K562 (cell line): ENCODE results near the gene CACNG5. TPM values are rescaled to one million over a fixed set of nuclear protein-coding genes. Genes with fewer than 3 reads are reported as not detected.

Experiments used
- ATAC-seq: fragments of 200-7000 bp; cut with Tn5 transposase; 3 replicates; pipeline ENCODE4 v1.9.1; 2020; ENCODE audit warnings: moderate library complexity
- BruUV-seq: library from RNA; stranded (reverse); fragments of 400-500 nt; replicated peaks from 2 replicates; lab custom pipeline; 2021; lab: Mats Ljungman, UMichigan
- CTCF ChIA-PET: fragments of 300-600 bp; formaldehyde crosslinking; extraction: SDS; loops from one replicate; lab custom pipeline; 2021; ENCODE audit warnings: low intra/inter-chr PET ratio; lab: Yijun Ruan, JAX
- POLR2A ChIA-PET: fragments of 300-600, 350-650 bp; sonication (Branson Sonifier 250); formaldehyde crosslinking; extraction: SDS; loops from one replicate; lab custom pipeline; 2021; ENCODE audit warnings: antibody characterized with exemption, inconsistent platforms; lab: Yijun Ruan, JAX
- DNase-seq, 4 experiments: peaks; one replicate each; pipeline versions ENCODE4 v3.0.0 to v3.0.0-alpha.2; 2011 to 2018; ENCODE audit warnings: low spot score in 3 of 4, mixed read lengths in 3 of 4; ENCODE audit errors: extremely low read depth in 1 of 4
- FAIRE-seq: peaks from 2 replicates; lab custom pipeline; 2011; peaks lifted over from hg19 to GRCh38; lab: Jason Lieb, UNC
- H2AFZ ChIP-seq: 2 replicates; pipeline ENCODE4 v1.6.0; 2011; ENCODE audit warnings: low read depth, low read length, control low read depth, inconsistent platforms
- H3K27ac ChIP-seq: fragments of 200-600 bp; 3 replicates; pipeline ENCODE4 v1.8.0; 2011; ENCODE audit warnings: low read depth, mild to moderate bottlenecking, control low read depth, inconsistent platforms, low read length, moderate library complexity, mixed read lengths; ENCODE audit errors: extremely low read depth
- H3K27me3 ChIP-seq, 2 experiments: fragments of 300-600 bp in 1 of 2; 2 replicates in 1 of 2; 3 replicates in 1 of 2; pipeline versions ENCODE4 v1.6.0 to v1.8.0; 2011; ENCODE audit warnings: inconsistent platforms in 2 of 2, low read length in 2 of 2, mild to moderate bottlenecking in 1 of 2, mixed read lengths in 1 of 2, moderate library complexity in 1 of 2; ENCODE audit not compliant: control insufficient read depth in 2 of 2, insufficient read depth in 2 of 2
- H3K36me3 ChIP-seq: fragments of 300-600 bp; 3 replicates; pipeline ENCODE4 v1.8.0; 2011; ENCODE audit warnings: mild to moderate bottlenecking, low read length, inconsistent platforms; ENCODE audit not compliant: control insufficient read depth, insufficient read depth
- H3K4me1 ChIP-seq, 2 experiments: fragments of 200-600 bp in 1 of 2; replicated peaks in 1 of 2; 2 replicates in 1 of 2; 3 replicates in 1 of 2; pipeline versions ENCODE4 v1.5.1 to v1.8.0; 2011; ENCODE audit warnings: inconsistent platforms in 2 of 2, low read length in 2 of 2, mild to moderate bottlenecking in 1 of 2, mixed read lengths in 1 of 2, moderate library complexity in 1 of 2; ENCODE audit not compliant: control insufficient read depth in 2 of 2, insufficient read depth in 2 of 2
- H3K4me2 ChIP-seq: 2 replicates; pipeline ENCODE4 v1.6.1; 2011; ENCODE audit warnings: low read length, control low read depth, inconsistent platforms, mixed read lengths; ENCODE audit not compliant: insufficient read depth
- H3K4me3 ChIP-seq: fragments of 200-600 bp; sonication (generic), shearing (Covaris generic); 2 replicates; pipeline ENCODE4 v1.5.1; 2016; ENCODE audit warnings: control low read depth, inconsistent platforms
- H3K79me2 ChIP-seq: fragments of 200-600 bp; 3 replicates; pipeline ENCODE4 v1.8.0; 2011; ENCODE audit warnings: low read length, inconsistent platforms; ENCODE audit not compliant: control insufficient read depth, insufficient read depth
- H3K9ac ChIP-seq, 2 experiments: 2 replicates each; pipeline versions ENCODE4 v1.6.0 to v1.6.1; 2011; ENCODE audit warnings: low read depth in 2 of 2, low read length in 2 of 2, control low read depth in 1 of 2, inconsistent platforms in 1 of 2, mild to moderate bottlenecking in 1 of 2, mixed read lengths in 1 of 2; ENCODE audit not compliant: insufficient read depth in 1 of 2
- H3K9me1 ChIP-seq: one replicate; pipeline ENCODE4 v1.6.0; 2011; ENCODE audit warnings: inconsistent platforms, mild to moderate bottlenecking, low read length, moderate library complexity; ENCODE audit not compliant: control insufficient read depth, insufficient read depth
- H3K9me3 ChIP-seq: replicated peaks from 2 replicates; pipeline ENCODE4 v1.5.1; 2011; ENCODE audit warnings: low read depth, low read length, inconsistent platforms; ENCODE audit not compliant: control insufficient read depth, insufficient read depth
- H4K20me1 ChIP-seq: replicated peaks from 2 replicates; pipeline ENCODE4 v1.6.1; 2011; ENCODE audit warnings: low read length, inconsistent platforms, mixed read lengths; ENCODE audit not compliant: control insufficient read depth, insufficient read depth
- KAT7 ChIP-seq: sonication (generic); formaldehyde crosslinking; IDR thresholded peaks from 2 replicates; pipeline ENCODE4 v1.8.0; 2022; ENCODE audit warnings: missing genetic modification reagents, mild to moderate bottlenecking, borderline replicate concordance
- MCM3 ChIP-seq: fragments of 450-650 bp; IDR thresholded peaks from 2 replicates; pipeline ENCODE4 v1.6.1; 2016
- RAD21 ChIP-seq, 2 experiments: fragments of 250-450 bp in 1 of 2; fragments of 450-650 bp in 1 of 2; sonication (Bioruptor Pico) in 1 of 2; formaldehyde crosslinking in 1 of 2; IDR thresholded peaks in 1 of 2; conservative IDR thresholded peaks in 1 of 2; 2 replicates each; pipeline versions ENCODE4 v1.4.0 to v1.8.0; 2020 to 2022; ENCODE audit warnings: mild to moderate bottlenecking in 2 of 2, moderate library complexity in 1 of 2
- WGBS: fragments of 100-300 bp; shearing (Covaris generic); methylation state at CpG from one replicate; pipeline ENCODE4 v1.1.6; 2016; ENCODE audit warnings: low coverage, mixed read lengths; ENCODE audit not compliant: insufficient coverage; ENCODE audit errors: missing lambda C conversion rate; 5-methylcytosine and 5-hydroxymethylcytosine counted together
- in situ Hi-C: fragments of 300-500 bp; cut with MboI; formaldehyde crosslinking; loops from 4 replicates; pipeline ENCODE4 v1.15.0; 2018; ENCODE audit warnings: inconsistent platforms, mixed read lengths
- intact Hi-C: fragments of 100-400 bp; cut with micrococcal nuclease; formaldehyde crosslinking; loops from 2 replicates; pipeline ENCODE4 v1.14.2; 2022
- polyA plus RNA-seq, 8 experiments: library from polyadenylated mRNA; depleted of rRNA in 4 of 8; stranded (reverse) in 5 of 8; unstranded in 3 of 8; fragments of >200 nt; fragmentation: Nextera tagmentation in 2 of 8; fragmentation: Illumina TruSeq in 1 of 8; extraction: Ambion mirVana in 2 of 8; extraction: Trizol in 1 of 8; gene quantifications; 2 replicates each; pipeline versions ENCODE4 v1.2.1 to v1.2.3, GENCODE V29; 2011 to 2014; ENCODE audit warnings: inconsistent platforms in 1 of 8, missing spikeins in 1 of 8
- total RNA-seq, 7 experiments: library from RNA; depleted of rRNA in 6 of 7; stranded (reverse); fragments of >200 nt in 6 of 7; fragmentation: Illumina TruSeq in 2 of 7; extraction: Trizol in 2 of 7; gene quantifications; 2 replicates each; pipeline versions ENCODE4 v1.2.1 to v1.2.3, GENCODE V29; 2011 to 2021; ENCODE audit warnings: low replicate concordance in 1 of 7
- TF ChIP-seq, protein P1 (sequence below), 3 experiments: IDR thresholded peaks in 2 of 3; conservative IDR thresholded peaks in 1 of 3; 2 replicates each; pipeline ENCODE4 v1.5.1; 2011 to 2012; ENCODE audit warnings: low read length in 3 of 3, mild to moderate bottlenecking in 3 of 3, control low read depth in 2 of 3, improper control_type of control experiment in 1 of 3, inconsistent platforms in 1 of 3, low read depth in 1 of 3, mixed read lengths in 1 of 3, moderate library complexity in 1 of 3; ENCODE audit not compliant: insufficient read depth in 2 of 3
- TF ChIP-seq, protein P2 (sequence below): fragments of 450-650 bp; IDR thresholded peaks from 2 replicates; pipeline ENCODE4 v1.7.0; 2016; ENCODE audit warnings: borderline replicate concordance

The CACNG5 gene
- total and polyA plus RNA-seq, 9 of the 15 experiments (the other 6 are each of a cell fraction or from before 2014, with no cell fraction given) = not detected

DNA sequence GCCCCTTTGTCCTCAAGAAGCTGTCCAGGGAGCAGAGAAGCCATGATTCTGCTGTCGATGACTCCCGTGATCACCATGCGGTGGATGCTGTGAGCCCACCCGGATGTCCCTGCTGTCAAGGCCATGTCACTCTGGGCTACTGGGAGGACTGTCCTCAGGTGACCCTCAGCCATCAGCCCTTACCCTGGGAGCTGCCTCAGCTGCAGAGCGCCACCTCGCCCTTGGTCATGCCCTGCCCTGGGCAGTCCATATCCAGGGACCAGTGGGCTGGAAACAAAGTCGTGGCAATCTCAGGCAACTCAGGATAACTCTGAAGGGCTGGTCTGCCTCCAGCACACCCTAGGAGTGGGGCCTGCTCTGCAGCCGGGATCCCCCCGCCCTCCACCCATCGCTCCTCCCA, 63.6 kb downstream of the CACNG5 start:
- H3K4me2 ChIP-seq = no peak overlapping the region
- TF ChIP-seq MCM3 = no peak
- H4K20me1 ChIP-seq = peaks cover 3% of the 10 kb centered on the region
- H3K27ac ChIP-seq = no peak overlapping the region
- H3K9me1 ChIP-seq = no peaks in the 10 kb centered on the region
- no peak overlapping the region for H2AFZ ChIP-seq
- H3K79me2 ChIP-seq = no peaks in the 10 kb centered on the region
- no peak for ATAC-seq
- H3K9me3 ChIP-seq = no peaks in the 10 kb centered on the region
- intact Hi-C loops (no loop called here), in situ Hi-C loops (no loop called here)
- ChIA-PET CTCF (no interaction called here), POLR2A (interaction anchor here (0.6 kb wide), 1 partner anchor 1618 kb away, joined by 3 read pairs; no protein-coding TSS in a partner anchor)
- WGBS = 3% methylated on average over 6 of the region's 10 CpGs
- no peak overlapping the region for H3K9ac ChIP-seq
- no TSS peak for BruUV-seq
- no peaks in the 10 kb centered on the region; a peak in 1 of 5 replicates for H3K4me1 ChIP-seq
- H3K4me3 ChIP-seq = no peak overlapping the region
- no peak for FAIRE-seq
- DNase-seq = no peak
- H3K36me3 ChIP-seq = no peaks in the 10 kb centered on the region
- peaks cover 29 to 76% of the 10 kb centered on the region in 2 experiments for H3K27me3 ChIP-seq

DNA sequence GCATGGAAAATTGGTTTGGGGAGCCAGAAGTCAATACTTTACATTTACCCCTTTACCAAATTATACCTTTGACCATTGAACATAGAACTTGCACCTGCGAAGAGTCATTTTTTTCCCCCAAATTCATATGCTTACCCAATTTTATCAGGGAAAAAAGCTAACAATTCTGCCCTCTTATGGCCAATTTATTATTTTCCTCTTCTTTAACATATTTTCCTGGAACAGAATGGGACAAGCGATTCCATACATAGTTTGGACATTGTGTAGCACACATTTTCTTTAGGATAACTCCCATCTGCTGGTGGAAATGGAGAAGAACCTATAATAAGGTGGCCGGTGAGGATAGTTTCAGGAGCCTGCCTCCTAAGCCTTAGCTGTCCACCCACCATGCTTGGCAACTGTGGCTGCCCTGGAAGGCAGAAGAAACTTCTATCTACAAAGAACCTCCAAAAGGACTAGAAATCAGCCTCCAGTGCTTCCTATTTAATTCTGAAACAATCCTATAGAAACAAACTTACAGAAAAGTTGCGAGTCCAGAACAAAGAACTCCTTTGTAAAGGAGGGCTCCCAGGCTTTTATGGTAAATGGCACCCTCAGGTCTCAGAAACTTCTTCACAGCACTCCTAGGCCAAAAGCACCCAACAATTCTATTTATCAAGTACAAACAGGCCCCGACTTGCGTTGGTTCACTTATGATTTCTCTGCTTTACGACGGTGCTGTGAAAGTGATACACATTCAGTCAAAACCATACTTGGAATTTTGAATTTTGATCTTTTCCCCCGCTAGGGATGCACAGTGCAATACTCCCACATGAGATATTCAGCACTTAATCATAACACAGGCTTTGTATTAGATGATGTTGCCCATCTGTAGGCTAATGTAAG, 65.5 kb downstream of the CACNG5 start:
- ATAC-seq (no peak), DNase-seq (peak in 3 of 4 experiments; percentile 4 to 28 (median 27)), FAIRE-seq (no peak)
- Histone ChIP-seq H3K36me3 (no peaks in the 10 kb centered on the region), H3K9me1 (no peaks in the 10 kb centered on the region), H3K27me3 (peaks cover 34 to 80% of the 10 kb centered on the region in 2 experiments; a peak in 4 of 5 replicates), H3K4me3 (no peak overlapping the region), H4K20me1 (peaks cover 3% of the 10 kb centered on the region), H3K4me2 (no peak overlapping the region), H3K9me3 (no peaks in the 10 kb centered on the region), H3K4me1 (no peaks in the 10 kb centered on the region; a peak in 1 of 5 replicates), H2AFZ (no peak overlapping the region), H3K79me2 (no peaks in the 10 kb centered on the region), H3K27ac (no peak overlapping the region), H3K9ac (no peak overlapping the region)
- intact Hi-C loops = no loop called here
- 0% methylated on average over 9 of the region's 9 CpGs for WGBS
- ChIA-PET POLR2A (interaction anchor here (0.6 to 1.1 kb wide), 4 partner anchors 14 to 1640 kb away, joined by 3 to 4 read pairs (median 3); no protein-coding TSS in a partner anchor), CTCF (interaction anchor here (0.7 to 1.5 kb wide), 3 partner anchors 173 to 699 kb away, joined by 3 to 8 read pairs (median 3); no protein-coding TSS in a partner anchor)
- no TSS peak for BruUV-seq
- in situ Hi-C loops = loop anchor here (10.0 kb wide), 1 partner anchor 696 kb away; no protein-coding TSS in a partner anchor
- TF ChIP-seq, protein P1, sequence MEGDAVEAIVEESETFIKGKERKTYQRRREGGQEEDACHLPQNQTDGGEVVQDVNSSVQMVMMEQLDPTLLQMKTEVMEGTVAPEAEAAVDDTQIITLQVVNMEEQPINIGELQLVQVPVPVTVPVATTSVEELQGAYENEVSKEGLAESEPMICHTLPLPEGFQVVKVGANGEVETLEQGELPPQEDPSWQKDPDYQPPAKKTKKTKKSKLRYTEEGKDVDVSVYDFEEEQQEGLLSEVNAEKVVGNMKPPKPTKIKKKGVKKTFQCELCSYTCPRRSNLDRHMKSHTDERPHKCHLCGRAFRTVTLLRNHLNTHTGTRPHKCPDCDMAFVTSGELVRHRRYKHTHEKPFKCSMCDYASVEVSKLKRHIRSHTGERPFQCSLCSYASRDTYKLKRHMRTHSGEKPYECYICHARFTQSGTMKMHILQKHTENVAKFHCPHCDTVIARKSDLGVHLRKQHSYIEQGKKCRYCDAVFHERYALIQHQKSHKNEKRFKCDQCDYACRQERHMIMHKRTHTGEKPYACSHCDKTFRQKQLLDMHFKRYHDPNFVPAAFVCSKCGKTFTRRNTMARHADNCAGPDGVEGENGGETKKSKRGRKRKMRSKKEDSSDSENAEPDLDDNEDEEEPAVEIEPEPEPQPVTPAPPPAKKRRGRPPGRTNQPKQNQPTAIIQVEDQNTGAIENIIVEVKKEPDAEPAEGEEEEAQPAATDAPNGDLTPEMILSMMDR (IDR thresholded peaks at IDR 0.05 in 2 of 3, conservative IDR thresholded peaks at IDR 0.05 in 1 of 3; ENCODE audit: insufficient read depth in 2 of 3, low read depth in 1 of 3, low read length in 3 of 3) = peak; percentile 31 to 49 (median 43); a peak in 4 of 6 replicates
- TF ChIP-seq KAT7 (no peak), RAD21 (CRISPR knock-in tag; conservative IDR thresholded peaks at IDR 0.05 in 1 of 2, IDR thresholded peaks at IDR 0.05 in 1 of 2) (peak in 1 of 2 experiments; percentile 56; a peak in 3 of 4 replicates)
- TF ChIP-seq, protein P2, sequence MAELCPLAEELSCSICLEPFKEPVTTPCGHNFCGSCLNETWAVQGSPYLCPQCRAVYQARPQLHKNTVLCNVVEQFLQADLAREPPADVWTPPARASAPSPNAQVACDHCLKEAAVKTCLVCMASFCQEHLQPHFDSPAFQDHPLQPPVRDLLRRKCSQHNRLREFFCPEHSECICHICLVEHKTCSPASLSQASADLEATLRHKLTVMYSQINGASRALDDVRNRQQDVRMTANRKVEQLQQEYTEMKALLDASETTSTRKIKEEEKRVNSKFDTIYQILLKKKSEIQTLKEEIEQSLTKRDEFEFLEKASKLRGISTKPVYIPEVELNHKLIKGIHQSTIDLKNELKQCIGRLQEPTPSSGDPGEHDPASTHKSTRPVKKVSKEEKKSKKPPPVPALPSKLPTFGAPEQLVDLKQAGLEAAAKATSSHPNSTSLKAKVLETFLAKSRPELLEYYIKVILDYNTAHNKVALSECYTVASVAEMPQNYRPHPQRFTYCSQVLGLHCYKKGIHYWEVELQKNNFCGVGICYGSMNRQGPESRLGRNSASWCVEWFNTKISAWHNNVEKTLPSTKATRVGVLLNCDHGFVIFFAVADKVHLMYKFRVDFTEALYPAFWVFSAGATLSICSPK = no peak
